Mucosa of rectum (tissue), 2 donors: ENCODE measurements around the gene EVX2.

ENCODE experiments used
- H3K27ac ChIP-seq, 2 donors: one replicate each; pipeline ENCODE4 v1.7.0; 2013; ENCODE audit warnings: inconsistent platforms in 2 of 2, low read depth in 2 of 2, low read length in 2 of 2
- H3K27me3 ChIP-seq, 2 donors: one replicate each; pipeline ENCODE4 v1.7.0; 2013; ENCODE audit warnings: low read length in 2 of 2; ENCODE audit not compliant: control insufficient read depth in 2 of 2, insufficient read depth in 2 of 2
- H3K36me3 ChIP-seq, 2 donors: one replicate each; pipeline ENCODE4 v1.7.0; 2013; ENCODE audit warnings: low read length in 2 of 2; ENCODE audit not compliant: control insufficient read depth in 2 of 2, insufficient read depth in 2 of 2
- H3K4me1 ChIP-seq, 2 donors: one replicate each; pipeline ENCODE4 v1.7.0; 2013; ENCODE audit warnings: low read length in 2 of 2, mild to moderate bottlenecking in 1 of 2; ENCODE audit not compliant: control insufficient read depth in 2 of 2, insufficient read depth in 2 of 2
- H3K4me3 ChIP-seq, 2 donors: one replicate each; pipeline ENCODE4 v1.7.0; 2013; ENCODE audit warnings: low read length in 2 of 2
- H3K9ac ChIP-seq, 2 donors: one replicate each; pipeline ENCODE4 v1.7.0; 2013; ENCODE audit warnings: low read length in 2 of 2, low read depth in 1 of 2, mild to moderate bottlenecking in 1 of 2
- H3K9me3 ChIP-seq, 2 donors: one replicate each; pipeline ENCODE4 v1.7.0; 2013; ENCODE audit warnings: low read length in 2 of 2; ENCODE audit not compliant: control insufficient read depth in 2 of 2
- donor health status: healthy.
- donor health status: Normal muscosa, but diverticular disease.

The EVX2 gene

GRCh38 chr2:176114120-176114929 lies 30.6 kb upstream of the EVX2 start:
- peaks cover 82 to 87% of the 10 kb centered on the region in 2 donors for H3K27me3 ChIP-seq
- H3K9ac ChIP-seq = no peak overlapping the region
- no peak overlapping the region for H3K27ac ChIP-seq
- H3K4me3 ChIP-seq = no peak overlapping the region
- H3K9me3 ChIP-seq = no peaks in the 10 kb centered on the region
- peaks cover 0 to 2% of the 10 kb centered on the region in 2 donors for H3K4me1 ChIP-seq
- H3K36me3 ChIP-seq = no peaks in the 10 kb centered on the region

GRCh38 chr2:176112375-176113302 lies 28.9 kb upstream of the EVX2 start:
- peaks cover 75 to 84% of the 10 kb centered on the region in 2 donors for H3K27me3 ChIP-seq
- no peaks in the 10 kb centered on the region for H3K36me3 ChIP-seq
- H3K9ac ChIP-seq = no peak overlapping the region
- H3K9me3 ChIP-seq = no peaks in the 10 kb centered on the region
- no peak overlapping the region for H3K27ac ChIP-seq
- H3K4me3 ChIP-seq = no peak overlapping the region
- H3K4me1 ChIP-seq = peaks cover 0 to 2% of the 10 kb centered on the region in 2 donors

GRCh38 chr2:176111846-176112374 lies 28.1 kb upstream of the EVX2 start:
- Histone ChIP-seq H3K4me3 (no peak overlapping the region), H3K4me1 (peaks cover 0 to 5% of the 10 kb centered on the region in 2 donors), H3K27me3 (peaks cover 72 to 85% of the 10 kb centered on the region in 2 donors), H3K9ac (no peak overlapping the region), H3K36me3 (no peaks in the 10 kb centered on the region), H3K9me3 (no peaks in the 10 kb centered on the region), H3K27ac (no peak overlapping the region)

GRCh38 chr2:176111309-176111663 lies 27.5 kb upstream of the EVX2 start:
- H3K9me3 ChIP-seq = no peaks in the 10 kb centered on the region
- no peak overlapping the region for H3K27ac ChIP-seq
- H3K27me3 ChIP-seq = peaks cover 66 to 83% of the 10 kb centered on the region in 2 donors
- no peaks in the 10 kb centered on the region for H3K36me3 ChIP-seq
- no peak overlapping the region for H3K4me3 ChIP-seq
- no peak overlapping the region for H3K9ac ChIP-seq
- peaks cover 0 to 5% of the 10 kb centered on the region in 2 donors for H3K4me1 ChIP-seq

- Histone ChIP-seq H3K9me3 (no peaks in the 10 kb centered on the region), H3K27me3 (peaks cover 66 to 83% of the 10 kb centered on the region in 2 donors), H3K9ac (no peak overlapping the region), H3K4me3 (no peak overlapping the region), H3K27ac (no peak overlapping the region), H3K4me1 (peaks cover 0 to 5% of the 10 kb centered on the region in 2 donors), H3K36me3 (no peaks in the 10 kb centered on the region)
These were observed 26.9 kb upstream of the EVX2 start for GRCh38 chr2:176110415-176111308.

GRCh38 chr2:176109946-176110345 lies 26.2 kb upstream of the EVX2 start:
- no peaks in the 10 kb centered on the region for H3K36me3 ChIP-seq
- peaks cover 66 to 87% of the 10 kb centered on the region in 2 donors for H3K27me3 ChIP-seq
- H3K4me1 ChIP-seq = peaks cover 0 to 5% of the 10 kb centered on the region in 2 donors
- H3K27ac ChIP-seq = no peak overlapping the region
- no peak overlapping the region for H3K9ac ChIP-seq
- no peaks in the 10 kb centered on the region for H3K9me3 ChIP-seq
- H3K4me3 ChIP-seq = no peak overlapping the region

- peaks cover 67 to 87% of the 10 kb centered on the region in 2 donors for H3K27me3 ChIP-seq
- H3K36me3 ChIP-seq = no peaks in the 10 kb centered on the region
- no peak overlapping the region for H3K9ac ChIP-seq
- H3K27ac ChIP-seq = no peak overlapping the region
- peaks cover 0 to 5% of the 10 kb centered on the region in 2 donors for H3K4me1 ChIP-seq
- no peak overlapping the region for H3K4me3 ChIP-seq
- no peaks in the 10 kb centered on the region for H3K9me3 ChIP-seq
These were observed 25.6 kb upstream of the EVX2 start for GRCh38 chr2:176109192-176109901.

- Histone ChIP-seq H3K4me3 (no peak overlapping the region), H3K27ac (no peak overlapping the region), H3K4me1 (peaks cover 0 to 5% of the 10 kb centered on the region in 2 donors)
These were observed 24.0 kb upstream of the EVX2 start for GRCh38 chr2:176107731-176108181.

More at GRCh38 chr2:176107731-176108181, 24.0 kb upstream of the EVX2 start:
- Histone ChIP-seq H3K9me3 (no peaks in the 10 kb centered on the region), H3K27me3 (peaks cover 65 to 88% of the 10 kb centered on the region in 2 donors), H3K9ac (no peak overlapping the region), H3K36me3 (no peaks in the 10 kb centered on the region)
